WTC11 (cell line): ENCODE data around the gene ZFPL1. TPM values are rescaled to one million over a fixed set of nuclear protein-coding genes. Genes with fewer than 3 reads are reported as not detected.

Source experiments
- ATF1 ChIP-seq: sonication (generic); formaldehyde crosslinking; IDR thresholded peaks from 2 replicates; pipeline ENCODE4 v1.8.1; 2023; ENCODE audit warnings: mild to moderate bottlenecking, moderate library complexity, missing genetic modification reagents
- CDX4 ChIP-seq: fragments of 250-450 bp; sonication (Bioruptor Pico); IDR thresholded peaks from 2 replicates; pipeline ENCODE4 v1.9.0; 2021; ENCODE audit warnings: moderate library complexity, mild to moderate bottlenecking, inconsistent platforms, borderline replicate concordance
- CREB1 ChIP-seq: sonication (generic); formaldehyde crosslinking; IDR thresholded peaks from 2 replicates; pipeline ENCODE4 v1.8.0; 2023; ENCODE audit warnings: mild to moderate bottlenecking, missing genetic modification reagents
- CREM ChIP-seq: sonication (generic); formaldehyde crosslinking; IDR thresholded peaks from 2 replicates; pipeline ENCODE4 v1.8.1; 2022; ENCODE audit warnings: mild to moderate bottlenecking, missing genetic modification reagents, moderate library complexity
- EMX1 ChIP-seq: fragments of 250-450 bp; sonication (Bioruptor Pico); IDR thresholded peaks from 2 replicates; pipeline ENCODE4 v1.8.0; 2021; ENCODE audit warnings: mild to moderate bottlenecking
- GABPB1 ChIP-seq: sonication (generic); formaldehyde crosslinking; IDR thresholded peaks from 2 replicates; pipeline ENCODE4 v1.8.1; 2023; ENCODE audit warnings: mild to moderate bottlenecking, missing genetic modification reagents
- GRHL2 ChIP-seq: fragments of 250-450 bp; sonication (Bioruptor Pico); IDR thresholded peaks from 2 replicates; pipeline ENCODE4 v1.8.0; 2022; ENCODE audit warnings: mild to moderate bottlenecking, moderate library complexity; ENCODE audit not compliant: insufficient replicate concordance, severe bottlenecking
- JUN ChIP-seq: sonication (generic); formaldehyde crosslinking; IDR thresholded peaks from 2 replicates; pipeline ENCODE4 v1.8.0; 2023; ENCODE audit warnings: mild to moderate bottlenecking, missing genetic modification reagents
- MLX ChIP-seq: sonication (generic); formaldehyde crosslinking; IDR thresholded peaks from 2 replicates; pipeline ENCODE4 v1.8.1; 2023; ENCODE audit warnings: mild to moderate bottlenecking, missing genetic modification reagents, moderate library complexity
- MXD4 ChIP-seq: fragments of 250-450 bp; sonication (Bioruptor Pico); IDR thresholded peaks from 2 replicates; pipeline ENCODE4 v1.8.0; 2021; ENCODE audit warnings: mild to moderate bottlenecking, moderate library complexity, borderline replicate concordance
- MYBL2 ChIP-seq: sonication (generic); formaldehyde crosslinking; IDR thresholded peaks from 2 replicates; pipeline ENCODE4 v1.8.1; 2023; ENCODE audit warnings: mild to moderate bottlenecking, moderate library complexity, missing genetic modification reagents
- NFATC4 ChIP-seq: fragments of 250-450 bp; sonication (Bioruptor Pico); IDR thresholded peaks from 2 replicates; pipeline ENCODE4 v1.9.0; 2021; ENCODE audit warnings: mild to moderate bottlenecking
- OVOL2 ChIP-seq: fragments of 250-450 bp; sonication (Bioruptor Pico); IDR thresholded peaks from 2 replicates; pipeline ENCODE4 v1.9.0; 2021; ENCODE audit warnings: mild to moderate bottlenecking, borderline replicate concordance
- PREB ChIP-seq: sonication (generic); formaldehyde crosslinking; IDR thresholded peaks from 2 replicates; pipeline ENCODE4 v1.8.1; 2022; ENCODE audit warnings: mild to moderate bottlenecking, missing genetic modification reagents, moderate library complexity, borderline replicate concordance
- RORB ChIP-seq: fragments of 250-450 bp; sonication (Bioruptor Pico); IDR thresholded peaks from 2 replicates; pipeline ENCODE4 v1.9.0; 2021; ENCODE audit warnings: mild to moderate bottlenecking
- SMAD3 ChIP-seq: sonication (generic); formaldehyde crosslinking; IDR thresholded peaks from 2 replicates; pipeline ENCODE4 v1.8.0; 2022; ENCODE audit warnings: missing genetic modification reagents, mild to moderate bottlenecking, borderline replicate concordance
- SOX15 ChIP-seq: fragments of 250-450 bp; sonication (Bioruptor Pico); IDR thresholded peaks from 2 replicates; pipeline ENCODE4 v1.9.0; 2021; ENCODE audit warnings: mild to moderate bottlenecking
- STAT6 ChIP-seq: sonication (generic); formaldehyde crosslinking; conservative IDR thresholded peaks from 2 replicates; pipeline ENCODE4 v1.8.1; 2023; ENCODE audit warnings: mild to moderate bottlenecking, low read depth, missing genetic modification reagents, moderate library complexity
- TEAD1 ChIP-seq: sonication (generic); formaldehyde crosslinking; IDR thresholded peaks from 2 replicates; pipeline ENCODE4 v1.8.0; 2022; ENCODE audit warnings: mild to moderate bottlenecking, missing genetic modification reagents
- TEAD4 ChIP-seq: sonication (generic); formaldehyde crosslinking; IDR thresholded peaks from 2 replicates; pipeline ENCODE4 v1.8.0; 2022; ENCODE audit warnings: mild to moderate bottlenecking, missing genetic modification reagents
- USF2 ChIP-seq: sonication (generic); formaldehyde crosslinking; IDR thresholded peaks from 2 replicates; pipeline ENCODE4 v1.8.1; 2023; ENCODE audit warnings: mild to moderate bottlenecking, missing genetic modification reagents, moderate library complexity
- ZBTB21 ChIP-seq: sonication (generic); formaldehyde crosslinking; IDR thresholded peaks from 2 replicates; pipeline ENCODE4 v1.8.1; 2023; ENCODE audit warnings: mild to moderate bottlenecking, missing genetic modification reagents, borderline replicate concordance
- ZBTB43 ChIP-seq: sonication (generic); formaldehyde crosslinking; IDR thresholded peaks from 2 replicates; pipeline ENCODE4 v1.8.1; 2023; ENCODE audit warnings: mild to moderate bottlenecking, missing genetic modification reagents
- ZNF121 ChIP-seq: sonication (generic); formaldehyde crosslinking; IDR thresholded peaks from 2 replicates; pipeline ENCODE4 v1.8.0; 2023; ENCODE audit warnings: missing genetic modification reagents
- ZNF396 ChIP-seq: fragments of 250-450 bp; sonication (Bioruptor Pico); IDR thresholded peaks from 2 replicates; pipeline ENCODE4 v1.8.0; 2021; ENCODE audit warnings: mild to moderate bottlenecking, moderate library complexity, borderline replicate concordance
- ZNF532 ChIP-seq: fragments of 250-450 bp; sonication (Bioruptor Pico); IDR thresholded peaks from 2 replicates; pipeline ENCODE4 v1.9.0; 2021; ENCODE audit warnings: mild to moderate bottlenecking, borderline replicate concordance
- total RNA-seq: library from RNA; stranded (reverse); gene quantifications from 3 replicates; pipeline ENCODE4 v1.2.3, GENCODE V29; 2021

The ZFPL1 gene
- total RNA-seq, 1 experiment from 2014 or later: 33.8 TPM

GRCh38 chr11:65116370-65117205 lies 32.6 kb downstream of the ZFPL1 start (continued):
- TF ChIP-seq MYBL2 (CRISPR knock-in tag) (peak; percentile 83), TEAD1 (peak; percentile 90), PREB (CRISPR knock-in tag) (no peak), ZBTB21 (CRISPR knock-in tag) (peak; percentile 38; the same call in 1 of the 2 replicates), CREB1 (CRISPR knock-in tag) (peak; percentile 93), ZBTB43 (CRISPR knock-in tag) (peak; percentile 83; the same call in 1 of the 2 replicates), CDX4 (CRISPR knock-in tag) (no peak), STAT6 (CRISPR knock-in tag) (no peak), NFATC4 (no peak), TEAD4 (CRISPR knock-in tag) (no peak), CREM (CRISPR knock-in tag) (no peak), MLX (CRISPR knock-in tag) (0 out of 2 replicates have a peak, but pooled peaks have one; percentile 84), SMAD3 (CRISPR knock-in tag) (peak; percentile 93), GABPB1 (no peak), ZNF121 (no peak), USF2 (CRISPR knock-in tag) (peak; percentile 62), ZNF532 (CRISPR knock-in tag) (no peak), ATF1 (CRISPR knock-in tag) (peak; percentile 69; the same call in 1 of the 2 replicates), EMX1 (CRISPR knock-in tag) (no peak), OVOL2 (CRISPR knock-in tag) (no peak), SOX15 (CRISPR knock-in tag) (no peak), ZNF396 (CRISPR knock-in tag) (no peak), GRHL2 (CRISPR knock-in tag) (no peak), MXD4 (no peak), RORB (no peak), JUN (CRISPR knock-in tag) (0 out of 2 replicates have a peak, but pooled peaks have one; percentile 63)
